ENCODE measurements around the gene PRDM13.

GRCh38 chr6:99619409-99619762, 12.8 kb downstream of the PRDM13 start:
- TF ChIP-seq, protein P1, sequence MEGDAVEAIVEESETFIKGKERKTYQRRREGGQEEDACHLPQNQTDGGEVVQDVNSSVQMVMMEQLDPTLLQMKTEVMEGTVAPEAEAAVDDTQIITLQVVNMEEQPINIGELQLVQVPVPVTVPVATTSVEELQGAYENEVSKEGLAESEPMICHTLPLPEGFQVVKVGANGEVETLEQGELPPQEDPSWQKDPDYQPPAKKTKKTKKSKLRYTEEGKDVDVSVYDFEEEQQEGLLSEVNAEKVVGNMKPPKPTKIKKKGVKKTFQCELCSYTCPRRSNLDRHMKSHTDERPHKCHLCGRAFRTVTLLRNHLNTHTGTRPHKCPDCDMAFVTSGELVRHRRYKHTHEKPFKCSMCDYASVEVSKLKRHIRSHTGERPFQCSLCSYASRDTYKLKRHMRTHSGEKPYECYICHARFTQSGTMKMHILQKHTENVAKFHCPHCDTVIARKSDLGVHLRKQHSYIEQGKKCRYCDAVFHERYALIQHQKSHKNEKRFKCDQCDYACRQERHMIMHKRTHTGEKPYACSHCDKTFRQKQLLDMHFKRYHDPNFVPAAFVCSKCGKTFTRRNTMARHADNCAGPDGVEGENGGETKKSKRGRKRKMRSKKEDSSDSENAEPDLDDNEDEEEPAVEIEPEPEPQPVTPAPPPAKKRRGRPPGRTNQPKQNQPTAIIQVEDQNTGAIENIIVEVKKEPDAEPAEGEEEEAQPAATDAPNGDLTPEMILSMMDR (conservative IDR thresholded peaks at IDR 0.05; ENCODE audit: low read depth in 2 of 2), result no peak
- TF ChIP-seq POLR2AphosphoS5 (IDR thresholded peaks at IDR 0.05; ENCODE audit: low read depth) (no peak), REST (IDR thresholded peaks at IDR 0.05; ENCODE audit: unreplicated experiment) (no peak), EZH2 (IDR thresholded peaks at IDR 0.05; ENCODE audit: low read depth, unreplicated experiment) (peak; percentile 63), CREB1 (CRISPR knock-in tag; IDR thresholded peaks at IDR 0.05; ENCODE audit: low read depth) (no peak), ETS1 (IDR thresholded peaks at IDR 0.05) (no peak), NANOG (IDR thresholded peaks at IDR 0.05; ENCODE audit: borderline replicate concordance) (no peak), JUNB (IDR thresholded peaks at IDR 0.05; ENCODE audit: unreplicated experiment) (no peak)
